ENCODE results near the gene DHX57.

- TF ChIP-seq CTCF (conservative IDR thresholded peaks at IDR 0.05 in 1 of 2, IDR thresholded peaks at IDR 0.05 in 1 of 2; ENCODE audit: extremely low read depth in 1 of 2, insufficient read depth in 1 of 2, low read depth in 1 of 2, low read length in 2 of 2) (no peak), EZH2 (IDR thresholded peaks at IDR 0.05; ENCODE audit: borderline replicate concordance, low read length) (no peak)
These were observed 121.2 kb downstream of the DHX57 start for GRCh38 chr2:38754506-38754905.

Data from mammary epithelial cell (primary cell).